GM21515 (cell line): ENCODE results near the gene GPRC5B.

Source experiments
- ATAC-seq: cut with Tn5 transposase; IDR thresholded peaks from one replicate; pipeline ENCODE4 v1.9.1; 2021; ENCODE audit not compliant: unreplicated experiment

The GPRC5B gene

DNA sequence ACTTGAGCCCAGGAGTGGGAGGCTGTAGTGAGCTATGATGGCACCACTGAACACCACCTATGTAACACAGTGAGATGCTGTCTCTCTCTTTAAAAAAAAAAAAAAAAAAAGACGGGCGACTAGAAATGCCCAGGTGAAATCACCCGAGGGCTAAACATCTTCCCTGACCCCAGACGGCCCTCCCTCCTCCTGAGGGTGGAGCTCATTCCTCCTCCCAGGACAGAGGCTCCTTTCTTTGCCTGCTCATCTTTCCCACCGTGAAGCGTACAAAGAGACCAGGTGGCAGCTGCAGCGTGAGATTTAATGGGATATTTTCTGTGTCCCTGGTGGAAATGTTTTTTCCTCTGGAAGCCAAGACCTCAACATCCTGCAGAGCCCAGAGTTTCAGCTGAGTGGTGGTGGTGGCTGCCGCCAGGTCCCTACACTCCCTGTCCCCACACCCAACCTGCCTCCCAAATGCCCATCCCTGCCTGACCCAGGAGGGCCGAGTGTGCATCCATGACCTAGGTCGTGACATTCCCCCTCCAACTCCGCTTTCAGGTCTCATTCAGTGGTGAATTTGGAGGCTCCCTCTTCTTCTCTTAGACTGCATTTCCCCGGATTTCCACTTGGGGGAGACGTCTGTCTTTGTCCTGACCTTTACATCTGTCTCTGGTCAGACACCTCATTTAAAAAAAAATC lies 14.4 kb upstream of the GPRC5B start:
- ATAC-seq = no peak

DNA sequence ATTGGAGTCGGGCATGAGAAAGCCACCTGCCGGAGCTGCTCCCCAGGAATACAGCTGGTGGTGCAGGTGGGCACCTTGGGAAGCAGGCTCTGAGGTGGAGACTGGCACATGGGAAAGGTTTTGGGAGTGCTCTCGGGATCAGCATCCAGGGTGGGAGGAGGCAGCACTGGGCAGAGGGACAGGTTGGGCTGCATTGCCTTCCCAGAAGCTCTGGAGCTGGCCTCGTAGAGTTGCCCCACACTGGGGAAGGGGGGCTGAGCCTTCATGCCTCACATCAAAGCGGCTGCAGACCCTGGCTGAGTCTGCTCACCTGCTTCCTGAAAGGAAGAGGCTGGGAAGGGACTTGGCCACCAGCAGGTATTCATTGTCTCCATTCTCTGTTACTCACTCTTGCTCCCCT lies 13.5 kb upstream of the GPRC5B start:
- no peak for ATAC-seq

DNA sequence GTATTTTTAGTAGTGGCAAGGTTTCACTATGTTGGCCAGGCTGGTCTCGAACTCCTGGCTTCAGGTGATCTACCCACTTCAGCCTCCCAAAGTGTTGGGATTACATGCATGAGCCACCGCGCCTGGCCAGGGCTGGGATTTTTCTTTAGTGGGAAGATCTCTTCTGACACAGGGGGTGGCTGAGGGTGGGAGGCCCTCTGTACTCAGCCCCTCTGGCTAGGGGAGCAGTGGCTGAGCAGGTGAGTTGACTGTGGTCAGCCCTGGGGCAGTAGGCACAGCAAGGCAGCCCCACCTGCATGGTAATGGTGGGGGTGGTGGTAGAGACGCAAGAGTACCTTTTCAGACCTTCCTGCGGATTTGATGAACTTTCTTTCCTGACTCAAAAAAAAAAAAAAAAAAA lies 12.3 kb upstream of the GPRC5B start:
- ATAC-seq = no peak

DNA sequence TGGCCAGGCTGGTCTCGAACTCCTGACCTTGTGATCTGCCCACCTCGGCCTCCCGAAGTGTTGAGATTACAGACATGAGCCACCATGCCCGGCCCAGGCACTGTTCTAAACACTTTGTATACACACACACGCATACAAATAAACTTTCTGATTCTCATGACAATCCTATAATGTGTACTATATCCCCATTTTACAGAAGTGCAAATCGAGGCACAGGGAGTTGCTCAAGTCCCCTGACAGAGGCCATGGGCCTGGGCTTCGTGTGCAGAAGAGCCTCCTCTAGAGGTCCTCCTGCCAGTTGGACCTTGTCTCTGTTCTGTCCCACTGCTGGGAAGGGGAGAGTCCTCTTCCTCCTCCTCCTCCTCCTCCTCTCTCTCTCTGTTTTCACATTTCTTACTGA lies 9.9 kb upstream of the GPRC5B start:
- no peak for ATAC-seq

DNA sequence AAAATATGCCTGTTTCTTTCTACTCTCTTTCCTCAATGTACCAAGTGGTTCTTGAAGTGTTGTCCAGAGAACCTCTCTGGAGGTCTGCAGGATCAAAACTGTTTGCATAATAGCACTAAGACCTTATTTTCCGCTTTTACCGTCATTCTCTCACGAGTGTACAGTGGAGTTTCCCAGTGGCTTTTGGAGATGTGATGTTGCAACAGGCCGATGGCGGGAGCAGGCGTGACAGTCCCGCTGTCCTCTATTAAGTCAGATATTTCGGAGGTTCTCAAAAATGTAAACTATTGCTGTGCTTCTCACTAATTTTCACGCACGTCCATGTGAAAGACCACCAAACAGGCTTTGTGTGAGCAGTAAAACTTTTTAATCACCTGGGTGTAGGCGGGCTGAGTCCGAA lies 8.3 kb upstream of the GPRC5B start:
- no peak for ATAC-seq

DNA sequence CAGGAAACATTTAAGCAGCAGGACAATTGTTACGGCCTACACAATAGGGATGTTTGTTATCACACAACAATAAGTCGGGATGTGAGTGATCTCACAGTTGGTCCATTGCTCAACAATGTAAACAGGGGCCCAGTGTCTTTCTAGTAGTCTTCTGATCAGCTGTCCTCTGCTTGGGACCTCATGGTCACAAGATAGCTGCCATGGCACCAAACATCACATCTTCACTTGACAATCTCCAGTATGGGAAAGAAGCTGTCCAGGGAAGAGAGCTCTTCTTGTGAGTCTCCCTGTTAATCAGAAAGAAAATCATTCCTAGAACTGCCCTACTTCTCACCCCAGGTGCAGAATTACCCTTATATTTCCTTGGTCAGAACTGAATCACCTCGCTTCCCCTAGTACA lies 6.3 kb upstream of the GPRC5B start:
- no peak for ATAC-seq

DNA sequence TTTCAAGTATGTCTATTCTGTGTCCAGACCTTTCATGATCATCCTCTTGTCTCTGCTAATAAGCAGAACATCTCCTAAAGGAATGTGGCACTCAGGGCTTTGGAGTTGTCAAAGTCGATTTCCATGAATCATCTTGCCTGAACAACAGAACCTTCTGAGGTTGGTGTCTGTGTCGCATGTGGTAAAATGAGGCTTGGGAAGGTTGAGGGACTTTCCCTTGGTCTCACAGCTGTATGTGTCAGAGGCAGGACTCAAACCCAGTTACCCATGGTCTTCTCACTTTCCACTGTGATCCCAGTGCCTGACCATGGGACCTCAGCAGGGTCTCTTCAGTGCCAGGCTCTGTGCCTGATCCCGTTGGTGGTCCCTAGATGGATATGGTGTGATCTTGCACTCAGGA lies 4.2 kb upstream of the GPRC5B start:
- ATAC-seq = no peak

DNA sequence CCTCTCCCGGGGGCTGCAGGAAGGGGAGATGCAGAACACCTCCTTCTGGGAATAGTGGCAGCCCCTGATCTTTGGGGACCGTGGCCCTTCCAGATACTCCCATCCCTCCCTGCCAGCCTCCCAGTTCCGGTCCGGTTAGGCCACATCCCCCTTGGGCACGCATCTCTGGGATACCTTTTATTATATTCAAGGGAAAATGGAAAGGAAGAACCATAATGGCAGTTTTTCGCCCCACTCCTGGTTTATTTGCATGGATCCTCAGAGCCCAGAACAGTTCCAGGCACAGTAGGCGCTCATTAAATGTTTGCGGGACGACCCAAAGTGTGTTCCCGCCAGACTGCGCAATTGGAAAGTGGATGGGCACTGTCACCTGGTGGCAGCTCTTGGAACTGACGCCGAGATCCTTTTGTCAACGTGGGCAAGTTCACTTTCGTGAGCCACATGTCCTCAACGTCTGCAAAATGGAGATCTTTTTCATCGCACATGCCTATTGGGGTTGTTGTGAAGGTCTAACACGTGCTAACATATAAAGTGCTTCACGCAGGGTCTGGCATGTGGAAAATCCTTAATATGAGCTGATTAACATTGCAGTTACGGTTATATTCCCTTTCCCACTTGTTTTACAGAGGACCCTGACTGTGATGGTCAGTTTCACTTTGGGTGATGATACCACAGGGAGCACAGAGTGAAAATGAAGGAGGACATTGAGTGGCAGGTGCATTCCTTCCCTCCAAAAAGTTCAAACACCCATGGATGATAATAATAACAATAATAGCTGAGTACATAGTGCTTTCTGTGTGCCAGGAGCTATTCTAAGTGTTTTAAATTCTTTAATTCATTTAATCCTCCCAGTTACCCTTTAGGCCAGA lies 1.7 kb upstream of the GPRC5B start:
- ATAC-seq = peak; percentile 68

DNA sequence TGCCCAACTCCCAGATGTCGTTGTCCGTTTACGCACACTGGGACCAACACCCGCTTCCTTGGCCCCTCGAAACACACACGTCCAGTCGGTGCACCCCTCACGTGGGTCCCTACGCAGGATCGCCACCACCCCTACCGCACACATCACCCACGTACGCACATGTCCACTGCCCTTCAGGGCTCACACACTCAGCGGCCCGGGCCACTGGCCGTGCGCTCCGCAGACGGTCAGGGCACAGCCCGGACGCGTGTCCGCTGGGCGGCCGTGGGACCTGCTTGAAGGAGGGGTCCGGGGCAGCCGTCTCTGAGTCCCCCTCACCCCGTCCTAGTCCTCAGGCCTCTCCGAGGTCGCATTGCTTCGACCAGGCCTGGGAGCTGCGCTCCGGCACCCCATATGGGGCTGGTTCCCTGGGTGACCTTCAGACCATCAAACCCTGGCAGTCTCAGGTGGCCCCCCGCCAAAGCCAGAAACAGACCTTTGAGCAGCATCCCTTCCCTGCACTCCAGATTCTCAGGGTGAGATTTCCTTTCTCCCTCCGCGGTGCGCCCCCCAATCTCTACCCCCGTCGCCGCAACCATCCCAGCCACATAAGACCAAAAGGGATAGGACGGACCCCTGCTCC lies 914 bp upstream of the GPRC5B start:
- no peak for ATAC-seq

DNA sequence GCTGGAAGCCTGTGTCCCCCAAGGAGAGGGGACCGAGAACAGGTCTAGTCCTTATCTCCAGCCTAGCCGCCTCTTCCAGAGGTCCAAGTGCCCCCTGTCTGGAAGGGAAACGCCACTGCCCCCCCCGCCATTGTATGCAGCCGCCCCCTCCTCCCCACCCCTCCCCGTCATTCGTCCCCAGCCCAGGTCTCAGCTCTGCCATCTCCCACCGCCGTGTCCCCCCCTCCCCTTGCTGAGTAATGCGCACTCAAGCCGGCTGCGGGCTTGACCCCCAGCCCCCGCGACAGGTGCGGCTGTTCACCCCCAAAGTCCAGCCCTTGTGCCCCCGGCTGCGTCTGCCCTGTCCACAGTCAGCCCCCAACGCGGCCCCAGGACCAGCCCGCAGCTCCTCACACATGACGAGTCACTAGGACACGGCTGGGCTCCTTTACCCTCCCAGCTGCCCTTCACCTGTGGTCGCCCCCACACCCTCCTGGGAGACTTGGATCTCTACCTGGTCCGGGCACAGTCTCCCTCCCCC lies 622 bp downstream of the GPRC5B start:
- ATAC-seq = no peak

DNA sequence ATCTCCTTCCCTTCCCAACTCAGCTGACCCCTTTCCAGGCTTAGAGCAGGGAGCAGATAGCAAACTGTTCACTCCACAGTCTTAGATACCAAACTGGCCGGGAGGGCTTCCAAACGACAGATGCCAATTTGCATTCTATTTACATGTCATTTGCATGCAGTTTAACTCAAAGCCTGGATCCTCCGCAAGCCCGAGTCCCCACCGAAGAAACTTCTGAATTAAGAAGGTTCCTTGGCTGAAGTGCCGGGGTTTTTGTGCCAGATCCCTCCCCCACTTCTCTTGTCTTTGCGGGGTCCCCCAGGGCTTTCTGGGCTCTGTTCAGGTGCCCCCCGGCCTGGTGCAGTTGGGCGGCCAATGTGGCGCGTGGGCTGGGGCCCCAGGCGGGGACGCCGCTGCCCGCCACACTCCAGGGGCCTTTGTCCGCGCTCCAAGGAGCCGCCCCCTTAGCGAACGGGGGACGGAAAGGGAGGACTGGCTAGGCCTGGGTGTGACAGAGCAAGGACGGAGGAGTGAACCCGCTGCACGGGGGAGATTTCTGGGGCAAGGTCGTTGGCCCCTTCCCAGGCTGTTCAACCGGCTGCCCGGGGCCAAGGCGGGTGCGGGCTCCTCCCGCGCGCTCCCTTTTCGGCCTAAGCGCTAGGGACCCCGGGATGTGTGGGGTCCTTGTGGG lies 1.2 kb downstream of the GPRC5B start:
- ATAC-seq = no peak

DNA sequence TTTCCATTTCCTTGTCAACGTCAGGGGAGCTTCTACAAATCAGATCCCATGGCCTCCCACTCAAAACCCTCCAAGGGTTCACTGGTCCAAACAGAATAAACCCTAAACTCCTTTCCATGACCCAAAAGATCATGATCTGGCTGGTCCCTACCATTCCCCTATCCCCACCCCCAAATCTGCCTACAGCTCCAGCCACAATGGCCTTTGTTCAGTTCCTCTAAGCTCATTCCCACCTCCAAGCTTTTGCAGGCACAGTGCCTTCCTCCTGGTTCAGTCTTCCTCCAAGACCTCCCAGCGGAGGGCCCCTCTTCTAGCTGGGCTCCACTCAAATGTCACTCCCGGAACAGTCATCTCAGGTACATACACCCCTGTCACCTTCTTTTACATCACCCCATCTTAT lies 2.0 kb downstream of the GPRC5B start:
- no peak for ATAC-seq

DNA sequence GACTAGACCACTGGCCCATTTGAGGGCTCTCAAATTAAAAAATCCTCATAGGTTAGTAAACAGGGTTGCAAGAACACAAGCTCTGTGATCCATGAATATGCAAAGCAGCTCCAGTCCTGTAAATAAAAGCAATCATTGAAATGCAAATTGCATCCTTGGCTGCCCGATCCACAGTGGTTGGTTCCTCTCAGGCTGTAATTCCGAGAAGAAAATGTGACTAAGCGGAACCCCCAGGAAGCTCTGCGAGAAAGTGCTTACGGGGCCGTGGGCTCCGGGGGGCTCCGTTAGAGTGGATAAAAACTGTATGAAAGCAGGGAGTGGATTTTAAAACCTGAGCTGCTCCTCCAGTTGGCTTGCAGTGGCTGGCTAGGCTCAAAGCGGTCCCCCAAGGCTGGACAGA lies 2.5 kb downstream of the GPRC5B start:
- ATAC-seq = no peak

DNA sequence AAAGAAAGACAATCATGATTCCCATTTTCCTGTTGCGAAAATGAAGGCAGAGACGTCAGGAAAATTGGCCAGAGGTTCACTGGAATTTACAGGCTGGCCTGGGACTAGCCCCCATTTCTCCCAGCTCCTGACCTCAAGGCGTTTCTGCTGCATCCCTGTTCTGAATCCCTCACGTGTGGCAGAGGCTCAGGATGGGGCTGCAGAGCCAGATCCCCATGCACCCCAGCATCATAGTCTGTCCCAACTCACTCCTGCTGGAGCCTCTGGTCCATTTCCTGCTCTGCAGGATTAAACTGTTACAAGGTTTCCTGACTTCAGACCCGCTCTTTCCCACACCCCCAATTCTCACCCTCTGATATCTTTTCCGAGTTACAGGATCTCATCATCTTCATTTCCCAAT lies 2.9 kb downstream of the GPRC5B start:
- ATAC-seq = no peak

DNA sequence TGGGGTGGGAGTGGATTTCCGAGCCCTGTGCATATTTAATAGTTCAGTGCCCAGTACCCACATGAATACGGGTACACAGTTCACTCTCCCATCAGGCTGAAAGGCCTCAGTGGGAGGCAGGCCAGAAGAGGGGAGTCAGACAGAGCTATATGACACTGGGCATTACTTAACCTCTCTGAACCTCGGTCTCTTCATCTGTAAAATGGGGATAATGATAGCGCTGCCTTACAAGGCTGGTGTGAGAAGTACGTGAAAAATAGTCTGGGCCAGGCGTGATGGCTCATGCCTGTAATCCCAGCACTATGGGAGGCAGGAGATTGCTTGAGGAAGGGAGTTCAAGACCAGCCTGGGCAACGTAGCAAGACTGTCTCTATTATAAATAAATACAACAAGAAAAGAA lies 3.6 kb downstream of the GPRC5B start:
- ATAC-seq = no peak

DNA sequence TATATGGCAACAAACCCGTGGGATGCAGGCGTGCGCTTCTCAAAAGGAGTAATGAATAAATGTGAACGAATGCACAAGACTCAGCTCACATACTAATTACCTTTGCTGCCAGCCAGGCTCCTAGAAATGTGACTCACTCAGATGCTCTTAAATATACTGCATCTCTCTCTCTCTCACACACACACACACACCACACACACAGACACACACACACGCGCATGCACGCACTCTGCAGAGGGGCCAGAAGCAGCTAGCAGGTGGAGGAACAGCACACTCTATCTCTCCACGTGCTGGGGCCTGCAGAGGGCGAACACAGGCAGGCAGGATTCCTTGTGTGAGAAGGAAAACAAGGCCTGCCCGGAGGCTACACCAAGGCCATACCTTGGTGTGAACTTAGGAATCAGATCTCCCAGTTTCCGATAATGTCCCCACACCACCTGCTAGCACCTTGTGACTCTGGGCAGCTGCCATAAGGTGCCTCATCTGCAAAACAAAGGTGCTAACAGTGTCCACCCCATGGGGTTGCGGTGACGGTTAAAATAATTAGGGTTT lies 5.3 kb downstream of the GPRC5B start:
- ATAC-seq = no peak

DNA sequence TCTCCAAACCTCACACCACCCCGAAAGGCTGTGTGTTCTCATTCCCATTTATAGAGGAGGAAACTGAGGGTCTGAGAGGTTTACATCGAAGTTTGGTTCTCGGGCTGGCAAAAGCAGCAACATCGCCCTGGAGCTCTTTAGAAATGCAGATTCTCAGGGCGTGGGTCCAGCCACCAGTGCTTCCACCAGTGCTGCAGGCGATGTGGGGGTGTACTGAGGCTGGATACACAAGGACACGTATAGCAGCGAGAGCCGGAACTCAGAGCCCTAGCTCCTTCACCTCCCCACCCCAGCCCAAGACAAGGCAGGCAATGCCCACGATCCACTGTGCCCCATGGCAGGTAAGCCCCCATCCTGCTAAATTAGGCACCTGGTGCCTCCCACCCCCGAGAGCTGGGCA lies 5.9 kb downstream of the GPRC5B start:
- no peak for ATAC-seq

DNA sequence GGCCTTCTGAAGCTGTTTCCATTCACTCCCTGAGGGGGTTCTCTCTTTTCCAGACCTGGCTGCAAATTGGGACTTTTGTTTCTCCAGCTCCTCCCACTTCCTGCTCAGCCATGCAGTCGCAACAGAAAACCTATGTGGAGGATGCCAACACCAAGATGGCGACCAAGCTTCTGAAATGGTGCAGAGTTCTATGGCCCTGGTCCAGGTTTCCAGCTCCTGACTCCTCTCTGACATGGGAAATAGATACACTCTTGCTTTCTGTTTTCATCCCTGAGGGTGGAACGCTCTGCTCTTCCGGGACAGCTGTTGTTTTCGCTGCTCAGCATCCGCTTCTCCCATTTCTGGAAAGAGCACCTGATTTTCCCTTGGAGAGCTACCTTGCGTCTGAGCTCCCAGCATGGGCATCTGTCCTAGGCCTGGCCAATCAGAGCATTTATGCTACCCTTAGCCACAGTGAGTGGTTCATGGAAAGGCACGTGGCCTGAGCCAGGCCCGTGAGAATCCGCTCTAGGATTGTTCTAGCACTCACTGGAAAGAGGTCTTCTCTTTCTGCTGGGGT lies 8.1 kb downstream of the GPRC5B start:
- ATAC-seq = no peak

DNA sequence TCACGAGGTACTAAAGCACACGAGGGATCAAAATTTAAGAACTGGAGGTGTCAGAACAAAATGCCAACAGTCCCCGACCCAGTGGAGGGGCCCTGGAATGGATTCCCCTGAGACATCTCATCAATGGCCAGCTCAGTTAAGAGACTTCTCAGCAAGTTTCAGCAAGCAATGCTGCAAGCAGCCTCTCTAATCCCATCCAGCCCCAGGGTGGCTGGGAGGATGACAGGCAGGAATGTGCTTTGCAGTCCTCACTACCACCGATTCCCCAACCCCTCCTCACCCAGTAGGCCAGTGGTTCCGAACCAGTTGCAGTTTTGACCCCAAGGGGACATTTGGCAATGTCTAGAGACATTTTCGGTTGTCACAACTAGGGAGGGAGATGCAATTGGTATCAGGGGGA lies 8.7 kb downstream of the GPRC5B start:
- no peak for ATAC-seq

DNA sequence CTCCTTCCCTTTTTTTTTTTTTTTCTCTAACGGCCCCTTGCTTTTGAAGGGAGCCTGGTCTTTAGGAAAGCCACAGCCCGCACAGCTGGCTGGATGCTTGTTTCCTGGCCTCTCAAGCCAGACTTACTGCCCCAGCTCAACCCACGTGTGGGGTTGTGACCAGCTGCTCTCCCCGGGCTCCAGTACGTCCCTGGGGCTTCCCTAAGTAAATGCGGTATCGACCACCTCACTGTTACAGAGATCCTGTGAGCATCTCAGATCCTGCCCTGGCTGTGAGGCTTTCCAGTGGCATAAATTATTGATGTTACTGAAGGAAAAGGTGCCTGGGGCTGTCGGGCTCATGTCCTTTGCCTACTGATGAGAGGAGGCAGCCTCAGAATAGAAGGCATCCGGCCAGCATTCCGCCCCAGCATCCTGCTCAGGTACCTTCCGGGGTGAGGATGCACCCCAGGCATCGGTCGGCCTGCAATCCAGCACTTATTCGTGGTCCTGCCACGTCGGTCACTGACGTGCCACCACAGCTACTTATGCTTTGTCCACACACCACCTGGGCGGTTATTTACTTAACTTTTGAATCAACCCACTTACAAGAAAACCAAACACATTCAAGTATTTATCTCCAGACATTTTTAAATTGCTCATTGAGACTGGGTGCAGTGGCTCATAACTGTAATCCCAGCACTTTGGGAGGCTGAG lies 9.6 kb downstream of the GPRC5B start:
- ATAC-seq = no peak
